A673 (cell line): ENCODE results near the gene ALDH1B1.

Source experiments
- CTCF ChIP-seq: fragments of 300-800, 200-600 bp; sonication (generic); conservative IDR thresholded peaks from 2 replicates; pipeline ENCODE4 v1.5.1; 2017; ENCODE audit warnings: low read depth, mild to moderate bottlenecking, antibody characterized with exemption, low read length, moderate library complexity, mixed read lengths
- EZH2 ChIP-seq: fragments of 200-600 bp; sonication (generic); IDR thresholded peaks from 2 replicates; pipeline ENCODE4 v1.6.1; 2017; ENCODE audit warnings: borderline replicate concordance, low read depth, mild to moderate bottlenecking, mixed read lengths, antibody characterized with exemption, low read length; ENCODE audit not compliant: poor library complexity, severe bottlenecking

DNA sequence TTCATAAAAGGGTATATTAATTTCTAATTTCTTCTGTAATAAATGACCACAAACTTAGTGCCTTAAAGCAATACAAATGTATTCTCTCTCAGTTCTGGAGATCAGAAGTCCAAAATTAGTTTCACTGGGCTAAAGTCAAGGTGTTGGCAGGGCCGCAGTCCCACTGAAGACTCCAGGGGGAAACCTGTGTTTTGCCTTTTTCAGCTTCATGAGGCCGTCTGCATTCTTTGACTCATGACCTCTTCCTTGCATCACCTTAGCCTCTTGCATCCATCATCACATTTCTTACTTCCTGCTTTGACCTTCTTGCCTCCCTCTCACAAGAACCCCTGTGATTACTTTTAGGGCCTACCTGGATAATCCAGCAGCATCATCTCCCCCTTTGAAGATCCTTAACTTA is 42.0 kb upstream of the ALDH1B1 start:
- TF ChIP-seq CTCF (no peak), EZH2 (no peak)
